Glutamatergic neuron (in vitro differentiated cells): Measurements from ENCODE around the gene ATP11A. TPM values are rescaled to one million over a fixed set of nuclear protein-coding genes. Genes with fewer than 3 reads are reported as not detected.

Source experiments
- DNase-seq: peaks from one replicate; pipeline ENCODE4 v3.0.0; 2022
- H3K27ac Mint-ChIP-seq: one replicate; pipeline ENCODE4 v1.8.0; 2020; ENCODE audit warnings: mild to moderate bottlenecking, mixed read lengths, inconsistent platforms; ENCODE audit not compliant: unreplicated experiment
- H3K27me3 Mint-ChIP-seq: one replicate; pipeline ENCODE4 v1.8.0; 2020; ENCODE audit warnings: mild to moderate bottlenecking, moderate library complexity, mixed read lengths, inconsistent platforms; ENCODE audit not compliant: unreplicated experiment
- H3K36me3 Mint-ChIP-seq: one replicate; pipeline ENCODE4 v1.8.0; 2020; ENCODE audit warnings: mild to moderate bottlenecking, mixed read lengths, inconsistent platforms; ENCODE audit not compliant: unreplicated experiment
- H3K4me1 Mint-ChIP-seq: one replicate; pipeline ENCODE4 v1.8.0; 2020; ENCODE audit warnings: mild to moderate bottlenecking, low read depth, mixed read lengths, inconsistent platforms; ENCODE audit not compliant: unreplicated experiment
- H3K4me3 Mint-ChIP-seq: one replicate; pipeline ENCODE4 v1.8.0; 2020; ENCODE audit warnings: mild to moderate bottlenecking, mixed read lengths, inconsistent platforms; ENCODE audit not compliant: unreplicated experiment
- H3K9me3 Mint-ChIP-seq: one replicate; pipeline ENCODE4 v1.8.0; 2020; ENCODE audit warnings: mild to moderate bottlenecking, moderate library complexity, mixed read lengths, inconsistent platforms; ENCODE audit not compliant: unreplicated experiment
- CTCF ChIP-seq: fragments of 200-600 bp; sonication (generic); IDR thresholded peaks from one replicate; pipeline ENCODE4 v1.5.0; 2021; ENCODE audit not compliant: partially characterized antibody, unreplicated experiment
- long read RNA-seq: library from polyadenylated mRNA; unstranded; transcript quantifications from one replicate; pipeline ENCODE4 v2.0.0, GENCODE V29; 2020; ENCODE audit not compliant: unreplicated experiment
- total RNA-seq: library from RNA; stranded (reverse); fragmentation: NEBNext Ultra II Directional; extraction: Animal tissue kit (Norgen Biotek cat#: 25700); gene quantifications from one replicate; pipeline ENCODE4 v1.2.1, GENCODE V29; 2021; ENCODE audit not compliant: unreplicated experiment

Gene ATP11A
- 127 TPM for total RNA-seq
- long read RNA-seq, partial matches to known transcripts, result 0 of 2 reads
- long read RNA-seq, other reads (novel, unspliced or antisense), result 2 of 2 reads

DNA sequence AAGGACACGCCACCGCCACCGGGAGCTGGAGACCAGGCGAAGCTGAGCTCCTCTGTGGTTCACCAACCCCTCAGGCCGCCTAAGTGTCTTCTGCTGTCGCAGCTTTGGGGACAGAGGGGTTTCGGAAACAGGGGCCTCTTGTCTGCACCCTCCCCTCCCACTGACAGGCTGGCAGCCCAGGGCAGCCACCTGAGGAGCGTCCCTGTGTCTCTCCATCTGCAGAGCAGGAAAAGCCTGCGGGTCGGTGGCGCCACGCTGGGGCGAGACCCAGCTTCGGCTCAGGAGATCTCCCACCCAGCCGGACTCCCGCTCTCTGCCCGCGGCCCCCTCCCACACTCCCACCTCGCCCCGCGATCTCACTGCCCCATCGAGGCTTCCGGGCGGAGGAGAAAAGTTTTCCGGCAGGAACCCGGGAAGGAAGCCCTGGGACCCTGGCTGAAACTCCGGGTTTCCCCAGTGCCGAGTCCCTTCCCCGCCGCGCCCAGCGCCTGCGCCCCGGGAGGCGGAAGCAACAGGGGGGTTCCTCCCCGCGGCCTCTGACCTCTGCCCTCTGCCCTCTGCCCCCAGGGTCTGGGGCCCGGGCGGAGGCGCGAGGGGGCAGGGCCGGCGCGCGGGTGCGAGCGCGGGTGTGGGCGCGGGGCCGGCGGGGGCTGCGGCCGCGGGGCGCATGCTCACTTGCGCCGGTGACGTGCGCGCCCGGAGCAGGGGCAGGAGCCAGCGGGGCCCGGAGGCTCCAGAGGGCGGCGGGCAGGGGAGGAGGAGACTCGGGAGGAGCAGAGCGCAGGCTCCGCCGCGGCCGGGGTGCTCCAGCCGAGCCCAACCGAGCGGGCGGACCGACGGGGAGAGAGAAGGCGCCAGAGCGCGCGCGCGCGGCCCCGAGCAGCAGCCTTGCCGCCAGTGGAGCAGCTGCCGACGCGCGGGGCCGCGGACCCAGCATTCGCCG, at the start of gene ATP11A:
TSS of gene ATP11A (plus strand) at position 736 of the 943 bp plus-strand sequence. CDS start 379 bp downstream, outside the sequence.
- peaks cover 12% of the 10 kb centered on the region for H3K9me3 Mint-ChIP-seq
- H3K4me1 Mint-ChIP-seq, result peaks cover 29% of the 10 kb centered on the region
- peak; percentile 90 for DNase-seq
- TF ChIP-seq CTCF, result no peak
- peak within 1 kb of the TSS; percentile 90 for H3K4me3 Mint-ChIP-seq
- peak within 1 kb of the TSS; percentile 62 for H3K27ac Mint-ChIP-seq
- no peaks in the 10 kb centered on the region for H3K36me3 Mint-ChIP-seq
- H3K27me3 Mint-ChIP-seq, result peaks cover 5% of the 10 kb centered on the region

DNA sequence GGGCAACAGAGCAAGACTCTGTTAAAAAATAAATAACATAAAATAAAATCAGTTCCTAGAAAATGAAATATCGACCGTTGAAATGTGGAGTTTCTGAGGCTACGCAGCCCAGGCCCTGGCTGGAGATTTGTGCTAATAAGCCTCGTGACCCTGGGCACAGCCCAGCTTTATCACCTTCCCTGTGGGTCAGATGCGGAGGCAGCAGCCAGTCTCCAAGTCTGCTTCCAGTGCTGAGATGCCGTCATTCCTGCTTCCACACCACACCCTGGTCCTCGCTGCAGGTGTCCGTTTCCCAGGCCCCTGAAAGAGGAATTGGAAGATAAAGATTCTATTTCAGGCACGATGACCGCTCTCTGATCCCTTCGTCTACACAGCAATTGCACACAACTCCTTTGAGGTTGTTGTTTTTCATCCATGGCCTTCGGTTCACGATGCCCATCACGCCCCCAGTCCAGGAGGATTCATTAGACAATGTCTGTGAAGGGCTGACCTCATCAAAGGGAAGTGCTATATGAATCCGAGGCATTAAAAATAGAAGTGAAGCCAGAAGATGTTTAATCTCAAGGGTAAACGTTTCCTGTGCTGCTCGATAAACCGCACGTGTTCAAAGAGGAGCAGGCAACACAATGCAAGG, 48.3 kb upstream of the ATP11A start:
- H3K27ac Mint-ChIP-seq, result no peak overlapping the region
- peaks cover 8% of the 10 kb centered on the region for H3K27me3 Mint-ChIP-seq

GRCh38 chr13:112642090-112642460, 47.8 kb upstream of the ATP11A start:
- TF ChIP-seq CTCF, result no peak
- peaks cover 1% of the 10 kb centered on the region for H3K9me3 Mint-ChIP-seq
- H3K36me3 Mint-ChIP-seq, result no peaks in the 10 kb centered on the region
- no peak for DNase-seq
- no peak overlapping the region for H3K4me3 Mint-ChIP-seq
- peaks cover 8% of the 10 kb centered on the region for H3K27me3 Mint-ChIP-seq
- peaks cover 11% of the 10 kb centered on the region for H3K4me1 Mint-ChIP-seq
- no peak overlapping the region for H3K27ac Mint-ChIP-seq

More for the DNA sequence above, 48.3 kb upstream of the ATP11A start:
- TF ChIP-seq CTCF, result no peak
- H3K36me3 Mint-ChIP-seq, result no peaks in the 10 kb centered on the region
- no peak overlapping the region for H3K4me3 Mint-ChIP-seq
- peaks cover 1% of the 10 kb centered on the region for H3K9me3 Mint-ChIP-seq
- H3K4me1 Mint-ChIP-seq, result peaks cover 11% of the 10 kb centered on the region
- DNase-seq, result no peak

GRCh38 chr13:112643759-112644459, 45.9 kb upstream of the ATP11A start:
- H3K4me1 Mint-ChIP-seq, result peaks cover 7% of the 10 kb centered on the region
- no peaks in the 10 kb centered on the region for H3K36me3 Mint-ChIP-seq
- no peak for TF ChIP-seq CTCF
- no peak overlapping the region for H3K4me3 Mint-ChIP-seq
- H3K27me3 Mint-ChIP-seq, result peaks cover 3% of the 10 kb centered on the region
- H3K27ac Mint-ChIP-seq, result no peak overlapping the region
- DNase-seq, result no peak
- peaks cover 3% of the 10 kb centered on the region for H3K9me3 Mint-ChIP-seq
